ENCODE measurements around the gene SYT15B.
"Not testable (repeated sequence)": the region's sequence is repeated elsewhere in the genome, so short reads cannot be mapped to it uniquely, and the experiment has no call there.

SYT15B gene

GRCh38 chr10:47763554-47764175, at the start of gene SYT15B:
Gene SYT15B (minus strand): TSS chr10:47763592. CDS start chr10:47762640, 952 bp downstream.
- not testable (repeated sequence) for DNase-seq

- not testable (repeated sequence) for DNase-seq
Measured at GRCh38 chr10:47779590-47779989, 16.2 kb upstream of the SYT15B start.

GRCh38 chr10:47775361-47776231, 12.2 kb upstream of the SYT15B start:
- peak; percentile 38 for DNase-seq

GRCh38 chr10:47770745-47771144, 7.4 kb upstream of the SYT15B start:
- DNase-seq = not testable (repeated sequence)

DNA sequence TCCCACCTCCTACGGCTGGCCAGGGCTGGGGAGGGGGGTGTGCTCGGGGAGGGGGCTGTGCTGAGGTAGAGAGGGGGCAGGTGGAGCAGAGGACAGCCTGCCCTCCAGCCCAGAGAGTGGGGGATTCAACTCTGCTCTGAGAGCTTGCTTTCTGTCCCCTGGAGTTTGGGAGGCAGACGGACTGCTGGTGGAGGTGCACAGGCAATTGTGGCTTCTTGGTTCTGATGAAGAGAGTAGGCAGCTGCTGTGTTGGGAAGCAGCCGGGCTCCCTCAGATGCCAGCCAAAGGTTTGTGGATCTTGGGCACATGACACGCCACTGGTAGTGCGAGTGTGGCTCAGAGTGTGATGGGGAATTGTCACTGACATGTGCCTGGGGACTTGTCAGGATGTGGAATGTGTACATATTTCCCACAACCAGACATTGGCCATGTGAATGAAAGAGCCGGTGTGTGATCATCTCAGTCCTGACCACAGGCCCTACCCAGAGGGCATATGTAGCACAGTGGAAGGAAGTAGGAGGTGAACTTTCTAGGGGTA, 5.3 kb upstream of the SYT15B start:
- DNase-seq = not testable (repeated sequence)

GRCh38 chr10:47768085-47768484, 4.7 kb upstream of the SYT15B start:
- peak; percentile 42 for DNase-seq

GRCh38 chr10:47767236-47767635, 3.8 kb upstream of the SYT15B start:
- DNase-seq = not testable (repeated sequence)

GRCh38 chr10:47765232-47765631, 1.8 kb upstream of the SYT15B start:
- DNase-seq = not testable (repeated sequence)

DNA sequence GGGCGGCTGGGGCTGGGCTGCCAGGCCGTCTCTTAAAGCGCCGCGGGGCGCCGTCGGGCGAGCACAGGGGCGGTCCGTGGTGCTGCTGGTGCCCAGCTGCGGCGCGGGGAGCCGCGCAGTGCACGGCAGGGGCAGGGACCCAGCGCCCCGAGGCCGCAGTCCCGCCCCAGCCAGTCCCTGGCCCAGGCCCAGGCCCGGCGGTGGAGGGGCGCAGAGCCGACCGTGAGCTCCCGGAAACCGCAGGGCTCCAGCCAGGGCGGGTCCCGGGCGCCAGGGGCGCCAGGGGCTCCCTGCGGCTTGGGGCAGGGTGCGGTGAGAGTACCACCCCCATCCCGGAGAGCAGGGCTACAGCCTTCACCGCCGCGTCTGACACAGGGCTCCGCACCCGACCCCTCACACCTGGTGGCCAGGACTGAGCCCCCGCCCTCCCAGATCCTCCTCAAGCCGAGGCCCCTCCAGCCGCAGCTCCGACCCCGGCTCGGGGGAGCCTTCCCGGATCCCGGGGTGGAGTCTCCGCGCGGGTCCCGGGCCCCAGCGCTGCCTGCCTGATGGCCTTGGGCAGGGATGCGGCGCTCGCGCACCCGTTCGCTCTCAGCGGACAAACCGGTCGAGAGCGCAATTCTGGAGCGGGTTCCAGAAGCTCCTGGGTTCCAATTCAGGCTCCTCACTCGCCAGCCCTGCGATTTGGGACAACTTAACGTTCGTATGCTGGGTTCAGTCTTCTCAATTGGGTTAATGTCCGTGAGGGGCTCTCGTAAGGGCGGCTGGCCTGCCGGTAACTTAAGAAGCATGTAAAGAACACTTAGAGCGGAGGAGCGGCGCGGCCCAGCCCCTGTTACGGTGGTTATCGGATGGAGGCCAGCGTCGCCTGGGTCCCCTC, 478 bp downstream of the SYT15B start:
- not testable (repeated sequence) for DNase-seq

GRCh38 chr10:47758855-47759254, 4.5 kb downstream of the SYT15B start:
- DNase-seq = not testable (repeated sequence)

DNA sequence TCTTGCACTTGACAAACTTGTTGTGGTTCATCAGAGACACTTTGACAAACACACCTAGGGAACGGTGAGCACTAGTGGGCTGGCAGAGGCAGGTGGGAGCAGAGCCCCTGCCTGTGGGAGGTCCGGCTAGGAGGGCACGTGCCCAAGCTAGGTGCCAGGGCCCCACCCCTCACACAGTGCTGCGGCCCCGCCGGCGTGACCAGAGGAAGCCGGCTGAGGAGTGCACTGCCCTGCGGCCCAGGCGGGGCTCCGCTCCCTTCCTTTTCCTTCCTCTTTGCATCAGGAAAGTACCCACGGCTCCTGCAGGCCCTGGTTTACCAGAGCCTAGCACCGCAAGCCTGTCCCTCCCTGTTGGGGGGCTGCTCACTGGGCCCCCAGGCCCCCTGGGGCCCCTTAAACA, 7.2 kb downstream of the SYT15B start:
- DNase-seq = not testable (repeated sequence)

- DNase-seq = not testable (repeated sequence)
Measured at GRCh38 chr10:47753871-47754270, 9.5 kb downstream of the SYT15B start.

DNA sequence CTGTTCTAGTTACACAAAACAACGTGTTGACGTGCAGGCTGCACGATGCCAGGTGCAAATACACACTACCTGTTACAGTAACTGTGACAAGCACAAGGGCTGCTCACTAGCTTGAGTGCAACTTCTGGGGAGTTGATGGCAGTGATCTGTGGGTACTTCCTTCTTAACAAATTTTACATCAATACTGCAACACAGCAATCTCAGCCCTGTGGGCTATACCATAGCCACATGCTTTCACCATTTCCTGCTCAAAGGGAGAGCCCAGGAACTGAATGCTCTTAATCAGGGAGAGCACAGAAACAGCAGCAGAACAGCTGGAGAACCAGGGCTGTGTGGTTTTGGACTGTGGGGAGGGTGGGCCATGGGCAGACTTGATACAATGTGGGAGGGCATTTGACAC, 10.2 kb downstream of the SYT15B start:
- not testable (repeated sequence) for DNase-seq

- not testable (repeated sequence) for DNase-seq
Measured at GRCh38 chr10:47751821-47752220, 11.6 kb downstream of the SYT15B start.

DNA sequence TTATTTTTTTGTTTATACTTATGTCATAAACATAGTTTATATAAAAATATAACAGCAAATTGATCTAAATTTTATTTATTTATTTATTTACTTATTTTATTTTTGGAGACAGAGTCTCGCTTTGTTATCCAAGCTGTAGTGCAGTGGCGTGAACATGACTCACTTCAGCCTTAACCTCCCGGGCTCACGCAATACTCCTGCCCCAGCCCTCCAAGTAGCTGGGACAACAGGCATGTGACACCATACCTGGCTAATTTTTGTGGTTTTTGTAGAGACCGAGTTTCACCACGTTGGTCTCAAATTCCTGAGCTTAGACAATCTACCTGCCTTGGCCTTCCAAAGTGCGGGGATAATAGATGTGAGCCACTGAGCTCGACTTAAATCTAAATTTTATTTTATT, 13.0 kb downstream of the SYT15B start:
- not testable (repeated sequence) for DNase-seq

DNA sequence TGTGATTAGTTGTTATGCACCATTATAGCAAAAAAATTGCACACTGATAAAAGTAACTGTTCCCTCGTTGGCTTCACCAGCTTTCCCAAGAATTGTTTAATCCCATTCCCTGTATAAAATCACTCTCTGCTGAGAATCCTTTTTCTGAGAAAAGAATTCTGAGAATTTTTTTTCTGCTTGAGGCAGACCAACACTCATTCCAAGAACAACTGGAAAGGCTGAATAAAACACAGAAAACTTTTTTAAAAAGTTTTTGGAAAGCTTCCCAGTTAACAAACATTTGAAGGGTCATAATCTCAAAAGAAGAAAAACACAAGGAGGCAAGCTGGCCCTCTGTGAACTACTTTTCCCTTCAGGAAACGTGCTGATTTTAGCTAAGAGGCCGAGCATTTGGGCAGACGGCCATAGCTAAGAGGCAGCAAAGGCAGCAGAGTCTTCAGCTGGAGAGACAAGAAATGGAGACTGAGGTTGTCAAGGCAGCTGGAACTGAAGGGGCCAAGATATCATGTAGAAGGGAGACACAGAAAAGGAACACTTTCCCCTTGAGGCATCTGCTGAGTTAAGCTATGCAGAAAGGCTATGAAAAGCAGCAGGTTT, 16.5 kb downstream of the SYT15B start:
- DNase-seq = not testable (repeated sequence)

DNA sequence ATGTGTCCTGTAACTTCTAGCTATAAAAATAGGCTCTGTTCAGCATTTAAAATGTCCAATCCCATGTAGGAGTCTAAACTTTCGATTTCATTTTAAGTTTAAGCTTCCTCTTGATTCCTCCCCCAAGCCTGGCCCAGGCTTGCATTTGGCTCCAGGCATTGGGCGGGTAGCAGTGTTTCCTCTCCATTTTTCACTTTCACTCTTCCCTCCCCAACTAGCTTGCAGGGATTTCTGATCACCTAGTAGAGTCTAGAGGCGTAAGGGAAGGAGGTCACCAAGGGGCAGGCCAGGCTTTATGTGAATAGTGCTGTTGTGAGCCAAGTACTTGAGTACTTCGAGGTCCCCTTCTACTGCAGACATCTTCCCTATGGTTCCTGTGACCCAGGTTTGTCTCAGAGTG, 18.5 kb downstream of the SYT15B start:
- DNase-seq = not testable (repeated sequence)

GRCh38 chr10:47743611-47744550, 19.5 kb downstream of the SYT15B start:
- peak; percentile 3 for DNase-seq

GRCh38 chr10:47740868-47741267, 22.5 kb downstream of the SYT15B start:
- not testable (repeated sequence) for DNase-seq

GRCh38 chr10:47730911-47731310, 32.5 kb downstream of the SYT15B start:
- not testable (repeated sequence) for DNase-seq

DNA sequence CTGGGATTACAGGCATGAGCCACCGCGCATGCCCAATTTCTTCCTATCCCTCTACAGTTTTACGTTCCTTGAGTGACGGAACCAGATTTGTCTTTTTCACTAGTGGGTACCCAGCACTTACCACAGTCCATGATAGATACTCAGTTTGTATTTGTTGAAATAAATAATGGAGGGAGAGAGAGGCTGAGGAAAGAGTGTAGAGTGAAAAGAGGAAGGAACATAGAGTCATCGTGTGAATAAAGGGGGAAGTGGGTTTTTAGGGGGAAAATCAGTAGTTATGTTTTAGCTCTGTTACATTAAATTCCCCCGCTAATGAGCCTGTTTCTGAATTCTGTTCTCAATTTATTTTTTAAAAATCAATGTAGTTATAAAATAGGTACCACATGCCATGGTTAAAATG, 37.7 kb downstream of the SYT15B start:
- DNase-seq = not testable (repeated sequence)
